ENCODE data around the gene PRKCI. TPM values are rescaled to one million over a fixed set of nuclear protein-coding genes. Genes with fewer than 3 reads are reported as not detected.

PRKCI gene
- polyA plus RNA-seq, 1 donor from 2014 or later = 70.8 TPM

GRCh38 chr3:170301405-170301804 lies 79.2 kb downstream of the PRKCI start:
- no peak overlapping the region for H3K9ac ChIP-seq (ENCODE audit: low read length)
- peaks cover 9% of the 10 kb centered on the region for H3K36me3 ChIP-seq (ENCODE audit: insufficient read depth, low read length)
- H3K9me3 ChIP-seq (ENCODE audit: low read length) = no peaks in the 10 kb centered on the region
- no peaks in the 10 kb centered on the region for H3K9me2 ChIP-seq (ENCODE audit: insufficient read depth, low read length)
- no peaks in the 10 kb centered on the region for H4K20me1 ChIP-seq (ENCODE audit: insufficient read depth)
- no peaks in the 10 kb centered on the region for H3K79me2 ChIP-seq (replicated peaks; ENCODE audit: insufficient read depth, low read length)
- no peaks in the 10 kb centered on the region for H3K27me3 ChIP-seq (ENCODE audit: insufficient read depth, low read depth, low read length)
- no peaks in the 10 kb centered on the region for H3F3A ChIP-seq (ENCODE audit: insufficient read depth, low read length, poor library complexity, severe bottlenecking)
- TF ChIP-seq REST (IDR thresholded peaks at IDR 0.05; ENCODE audit: borderline replicate concordance) (no peak), RAD21 (conservative IDR thresholded peaks at IDR 0.05) (no peak), CTCF (IDR thresholded peaks at IDR 0.05; ENCODE audit: poor library complexity, severe bottlenecking) (no peak), SMC3 (conservative IDR thresholded peaks at IDR 0.05; ENCODE audit: poor library complexity) (no peak), TAF1 (IDR thresholded peaks at IDR 0.05; ENCODE audit: low read depth) (no peak), EZH2 (IDR thresholded peaks at IDR 0.05; ENCODE audit: borderline replicate concordance, insufficient read depth, low read length, poor library complexity, severe bottlenecking) (no peak), POLR2AphosphoS5 (IDR thresholded peaks at IDR 0.05) (no peak), EP300 (conservative IDR thresholded peaks at IDR 0.05; ENCODE audit: poor library complexity, severe bottlenecking) (no peak), MXI1 (conservative IDR thresholded peaks at IDR 0.05; ENCODE audit: poor library complexity, severe bottlenecking) (no peak)
- H3K27ac ChIP-seq (ENCODE audit: low read length) = no peak overlapping the region
- H2AFZ ChIP-seq (ENCODE audit: low read depth, low read length) = no peak overlapping the region
- H3K4me3 ChIP-seq (ENCODE audit: low read length) = no peak overlapping the region
- no peak overlapping the region for H3K4me2 ChIP-seq (ENCODE audit: low read length)

GRCh38 chr3:170302008-170302407 lies 79.8 kb downstream of the PRKCI start:
- H3K4me2 ChIP-seq (ENCODE audit: low read length) = no peak overlapping the region
- H3K27ac ChIP-seq (ENCODE audit: low read length) = no peak overlapping the region
- H3K9me3 ChIP-seq (ENCODE audit: low read length) = no peaks in the 10 kb centered on the region
- no peak overlapping the region for H3K9ac ChIP-seq (ENCODE audit: low read length)
- no peak overlapping the region for H3K4me3 ChIP-seq (ENCODE audit: low read length)
- no peaks in the 10 kb centered on the region for H3K9me2 ChIP-seq (ENCODE audit: insufficient read depth, low read length)
- H3F3A ChIP-seq (ENCODE audit: insufficient read depth, low read length, poor library complexity, severe bottlenecking) = no peaks in the 10 kb centered on the region
- H3K79me2 ChIP-seq (replicated peaks; ENCODE audit: insufficient read depth, low read length) = no peaks in the 10 kb centered on the region
- TF ChIP-seq EZH2 (IDR thresholded peaks at IDR 0.05; ENCODE audit: borderline replicate concordance, insufficient read depth, low read length, poor library complexity, severe bottlenecking) = no peak
- no peak for TF ChIP-seq REST (IDR thresholded peaks at IDR 0.05; ENCODE audit: borderline replicate concordance)
- no peak for TF ChIP-seq EP300 (conservative IDR thresholded peaks at IDR 0.05; ENCODE audit: poor library complexity, severe bottlenecking)
- no peak for TF ChIP-seq TAF1 (IDR thresholded peaks at IDR 0.05; ENCODE audit: low read depth)
- no peak for TF ChIP-seq RAD21 (conservative IDR thresholded peaks at IDR 0.05)
- no peak for TF ChIP-seq MXI1 (conservative IDR thresholded peaks at IDR 0.05; ENCODE audit: poor library complexity, severe bottlenecking)
- no peak for TF ChIP-seq SMC3 (conservative IDR thresholded peaks at IDR 0.05; ENCODE audit: poor library complexity)
- TF ChIP-seq CTCF (IDR thresholded peaks at IDR 0.05; ENCODE audit: poor library complexity, severe bottlenecking) = no peak
- TF ChIP-seq POLR2AphosphoS5 (IDR thresholded peaks at IDR 0.05) = no peak
- H4K20me1 ChIP-seq (ENCODE audit: insufficient read depth) = no peaks in the 10 kb centered on the region
- H3K27me3 ChIP-seq (ENCODE audit: insufficient read depth, low read depth, low read length) = no peaks in the 10 kb centered on the region
- H2AFZ ChIP-seq (ENCODE audit: low read depth, low read length) = no peak overlapping the region
- peaks cover 9% of the 10 kb centered on the region for H3K36me3 ChIP-seq (ENCODE audit: insufficient read depth, low read length)

Data from neural cell (in vitro differentiated cells).